HEK293T (cell line): ENCODE measurements around the gene BMP7.

Source experiments
- CTCF ChIA-PET: fragments of 350-600 bp; formaldehyde crosslinking; extraction: SDS; loops from one replicate; lab custom pipeline; 2021; ENCODE audit warnings: antibody characterized with exemption, inconsistent platforms; lab: Yijun Ruan, JAX
- POLR2A ChIA-PET: fragments of 350-600 bp; formaldehyde crosslinking; extraction: SDS; loops from one replicate; lab custom pipeline; 2020; ENCODE audit warnings: antibody characterized with exemption, inconsistent platforms; lab: Yijun Ruan, JAX
- DNase-seq: peaks from one replicate; pipeline ENCODE4 v3.0.0; 2012; ENCODE audit warnings: mixed read lengths; ENCODE audit errors: extremely low spot score
- ARNT ChIP-seq: fragments of 450-650 bp; IDR thresholded peaks from 2 replicates; pipeline ENCODE4 v1.6.1; 2017; ENCODE audit warnings: mild to moderate bottlenecking
- BHLHE40 ChIP-seq: fragments of 450-650 bp; IDR thresholded peaks from 2 replicates; pipeline ENCODE4 v1.6.1; 2016; ENCODE audit warnings: mild to moderate bottlenecking, moderate library complexity, borderline replicate concordance
- CTBP1 ChIP-seq: fragments of 450-650 bp; IDR thresholded peaks from 2 replicates; pipeline ENCODE4 v1.6.1; 2016; ENCODE audit warnings: borderline replicate concordance
- ELF4 ChIP-seq: fragments of 450-650 bp; IDR thresholded peaks from 2 replicates; pipeline ENCODE4 v1.6.1; 2017; ENCODE audit warnings: antibody characterized with exemption
- FOXA1 ChIP-seq: fragments of 450-650 bp; IDR thresholded peaks from 2 replicates; pipeline ENCODE4 v1.6.1; 2016; ENCODE audit warnings: mild to moderate bottlenecking
- FOXK2 ChIP-seq: fragments of 450-650 bp; IDR thresholded peaks from 2 replicates; pipeline ENCODE4 v1.6.1; 2016; ENCODE audit warnings: mild to moderate bottlenecking
- FOXM1 ChIP-seq: fragments of 450-650 bp; IDR thresholded peaks from 2 replicates; pipeline ENCODE4 v1.6.1; 2017; ENCODE audit warnings: mild to moderate bottlenecking, borderline replicate concordance
- HDGF ChIP-seq: fragments of 450-650 bp; IDR thresholded peaks from 2 replicates; pipeline ENCODE4 v1.6.1; 2017; ENCODE audit warnings: antibody characterized with exemption, borderline replicate concordance
- L3MBTL2 ChIP-seq: fragments of 450-650 bp; conservative IDR thresholded peaks from 2 replicates; pipeline ENCODE4 v1.6.1; 2016; ENCODE audit warnings: mild to moderate bottlenecking
- LEF1 ChIP-seq: fragments of 450-650 bp; IDR thresholded peaks from 2 replicates; pipeline ENCODE4 v1.6.1; 2017; ENCODE audit warnings: mild to moderate bottlenecking, borderline replicate concordance
- NFRKB ChIP-seq: fragments of 450-650 bp; IDR thresholded peaks from 2 replicates; pipeline ENCODE4 v1.6.1; 2016; ENCODE audit warnings: mild to moderate bottlenecking, moderate library complexity
- PKNOX1 ChIP-seq: fragments of 450-650 bp; IDR thresholded peaks from 2 replicates; pipeline ENCODE4 v1.6.1; 2016
- SP1 ChIP-seq: fragments of 450-650 bp; IDR thresholded peaks from 2 replicates; pipeline ENCODE4 v1.6.1; 2017
- SUZ12 ChIP-seq: fragments of 450-650 bp; IDR thresholded peaks from 2 replicates; pipeline ENCODE4 v1.6.1; 2016; ENCODE audit warnings: mild to moderate bottlenecking
- TARDBP ChIP-seq: fragments of 450-650 bp; IDR thresholded peaks from 2 replicates; pipeline ENCODE4 v1.6.1; 2016
- ZNF384 ChIP-seq: fragments of 450-650 bp; IDR thresholded peaks from 2 replicates; pipeline ENCODE4 v1.6.1; 2016

The BMP7 gene

GRCh38 chr20:57229490-57229889 lies 37.0 kb downstream of the BMP7 start:
- no peak for DNase-seq
- TF ChIP-seq ELF4, result no peak
- no peak for TF ChIP-seq SP1
- no peak for TF ChIP-seq HDGF
- TF ChIP-seq BHLHE40, result no peak
- TF ChIP-seq FOXK2, result no peak
- no peak for TF ChIP-seq ARNT
- TF ChIP-seq CTBP1, result no peak
- TF ChIP-seq TARDBP, result no peak
- TF ChIP-seq L3MBTL2, result no peak
- TF ChIP-seq ZNF384, result no peak
- no peak for TF ChIP-seq LEF1
- TF ChIP-seq FOXA1, result no peak
- no peak for TF ChIP-seq NFRKB
- TF ChIP-seq FOXM1, result no peak
- no peak for TF ChIP-seq SUZ12
- TF ChIP-seq PKNOX1, result no peak
- ChIA-PET CTCF (no interaction called here), POLR2A (no interaction called here)

- DNase-seq, result no peak
- ChIA-PET CTCF (no interaction called here), POLR2A (no interaction called here)
- no peak for TF ChIP-seq FOXK2
- TF ChIP-seq LEF1, result no peak
- no peak for TF ChIP-seq CTBP1
- TF ChIP-seq ELF4, result no peak
- no peak for TF ChIP-seq ARNT
- no peak for TF ChIP-seq HDGF
Observed at GRCh38 chr20:57225830-57226229, 40.6 kb downstream of the BMP7 start.

- CTCF ChIA-PET, result no interaction called here
- TF ChIP-seq FOXM1, result no peak
- no peak for TF ChIP-seq HDGF
- TF ChIP-seq SP1, result no peak
- TF ChIP-seq ARNT, result no peak
- TF ChIP-seq FOXA1, result no peak
- TF ChIP-seq LEF1, result no peak
- no peak for TF ChIP-seq TARDBP
- no peak for TF ChIP-seq ELF4
- TF ChIP-seq ZNF384, result no peak
- TF ChIP-seq L3MBTL2, result no peak
- TF ChIP-seq CTBP1, result no peak
- no peak for DNase-seq
- POLR2A ChIA-PET, result no interaction called here
Observed at GRCh38 chr20:57225197-57225733, 41.2 kb downstream of the BMP7 start.

- TF ChIP-seq HDGF, result no peak
- TF ChIP-seq ELF4, result no peak
- no peak for TF ChIP-seq ARNT
- no peak for TF ChIP-seq LEF1
- no peak for TF ChIP-seq FOXM1
- no peak for TF ChIP-seq ZNF384
- no peak for TF ChIP-seq SUZ12
- no peak for TF ChIP-seq CTBP1
- no peak for TF ChIP-seq TARDBP
- TF ChIP-seq FOXK2, result no peak
- no peak for TF ChIP-seq BHLHE40
- TF ChIP-seq SP1, result no peak
- TF ChIP-seq PKNOX1, result no peak
- TF ChIP-seq NFRKB, result no peak
- no peak for TF ChIP-seq L3MBTL2
- no peak for TF ChIP-seq FOXA1
- CTCF ChIA-PET, result no interaction called here
- POLR2A ChIA-PET, result no interaction called here
- DNase-seq, result no peak
Observed at GRCh38 chr20:57224641-57225138, 41.8 kb downstream of the BMP7 start.

- ChIA-PET CTCF (no interaction called here), POLR2A (no interaction called here)
- TF ChIP-seq NFRKB, result no peak
- no peak for TF ChIP-seq ARNT
- no peak for TF ChIP-seq TARDBP
- TF ChIP-seq ZNF384, result no peak
- TF ChIP-seq L3MBTL2, result no peak
- no peak for TF ChIP-seq FOXM1
- TF ChIP-seq SP1, result no peak
- no peak for TF ChIP-seq PKNOX1
- no peak for TF ChIP-seq HDGF
- no peak for TF ChIP-seq FOXK2
Observed at GRCh38 chr20:57223648-57224489, 42.6 kb downstream of the BMP7 start.

GRCh38 chr20:57222631-57222950 lies 43.9 kb downstream of the BMP7 start:
- POLR2A ChIA-PET, result no interaction called here
- DNase-seq, result no peak
- CTCF ChIA-PET, result no interaction called here
- TF ChIP-seq L3MBTL2 (no peak), TARDBP (no peak), FOXA1 (no peak), LEF1 (no peak), ZNF384 (no peak), ELF4 (no peak), NFRKB (no peak), HDGF (no peak), FOXK2 (no peak), ARNT (no peak), BHLHE40 (no peak), SUZ12 (no peak), SP1 (no peak), FOXM1 (no peak), CTBP1 (no peak), PKNOX1 (no peak)

More at GRCh38 chr20:57223648-57224489, 42.6 kb downstream of the BMP7 start:
- DNase-seq, result no peak
